Measurements from ENCODE around the gene ARL6IP4.

DNA sequence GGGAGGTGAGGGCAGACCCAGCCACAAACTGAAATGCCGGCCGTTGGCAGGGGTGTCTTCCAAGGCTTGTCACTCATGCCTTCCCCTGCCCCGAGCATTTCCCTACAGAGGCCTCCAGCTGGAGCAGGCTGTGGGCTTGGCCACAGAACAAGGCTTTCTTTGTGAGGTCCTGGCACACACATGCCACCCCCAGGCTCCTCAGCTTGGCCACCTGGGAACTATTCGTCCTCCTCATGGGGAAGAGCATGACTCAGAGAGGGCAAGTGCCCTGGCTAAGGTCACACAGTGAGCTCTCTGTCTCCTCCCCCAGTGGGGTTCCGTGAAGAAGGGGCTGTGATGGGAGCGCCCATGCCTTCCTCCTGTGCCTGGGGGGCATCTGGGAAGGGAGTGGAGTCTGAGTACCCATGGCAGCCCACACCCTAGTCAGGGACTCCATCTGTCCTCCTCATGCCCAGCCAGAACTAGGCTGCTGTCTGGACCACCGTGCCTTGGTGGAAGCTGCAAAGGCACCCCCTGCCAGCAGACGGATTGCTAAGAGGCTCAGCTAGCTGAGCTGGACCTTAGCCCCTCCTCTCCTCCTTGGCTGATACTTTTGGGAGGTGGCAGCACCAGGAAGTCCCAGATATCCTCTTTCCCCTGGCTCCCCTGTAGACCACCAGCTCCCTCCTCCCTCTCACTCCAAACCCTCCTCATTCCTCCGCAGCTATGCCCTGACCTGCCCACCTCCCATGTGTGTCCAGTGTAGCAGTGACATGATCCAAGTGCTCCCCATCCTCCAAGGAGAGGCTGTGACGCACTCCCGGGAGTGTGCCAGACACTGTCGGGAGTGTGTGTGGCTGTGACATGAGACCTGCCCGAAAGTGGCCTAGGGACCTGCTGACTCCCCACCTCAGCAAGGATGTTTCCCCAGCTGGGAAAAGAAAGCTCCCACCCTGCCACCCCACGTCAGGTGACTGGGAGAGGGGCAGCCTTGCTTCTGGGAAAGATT, 35.6 kb upstream of the ARL6IP4 start:
- TF ChIP-seq POLR2AphosphoS5 (IDR thresholded peaks at IDR 0.05; ENCODE audit: low read depth, low read length), result no peak
- TF ChIP-seq TAF1 (IDR thresholded peaks at IDR 0.05; ENCODE audit: low read depth, low read length), result no peak

Measured in GM12891 (cell line).